GM08714 (cell line): ENCODE results near the gene PCDHGA1.
"Not testable (repeated sequence)": the region's sequence is repeated elsewhere in the genome, so short reads cannot be mapped to it uniquely, and the experiment has no call there.

Experiments used
- H3K4me3 ChIP-seq: fragments of 200-500 bp; sonication (Bioruptor generic); 2 replicates; pipeline ENCODE4 v1.5.1; 2014; ENCODE audit warnings: mild to moderate bottlenecking, low read length, inconsistent platforms
- ZNF274 ChIP-seq: IDR thresholded peaks from 2 replicates; pipeline ENCODE4 v1.6.1; 2012; ENCODE audit warnings: mild to moderate bottlenecking, low read depth, low read length

Gene PCDHGA1

GRCh38 chr5:141359790-141360426, 29.6 kb downstream of the PCDHGA1 start, which contains the start of gene PCDHGB2:
PCDHGB2 (plus strand) TSS chr5:141359994; CDS start chr5:141360136, 142 bp downstream.
- peak within 1 kb of the TSS; percentile 43; the same call in 1 of the 2 replicates for H3K4me3 ChIP-seq

GRCh38 chr5:141360685-141361084, 30.4 kb downstream of the PCDHGA1 start:
- TF ChIP-seq ZNF274, result no peak
- no peak overlapping the region; the same call in 1 of the 2 replicates for H3K4me3 ChIP-seq

More at GRCh38 chr5:141359790-141360426, 29.6 kb downstream of the PCDHGA1 start, which contains the start of gene PCDHGB2:
- no peak for TF ChIP-seq ZNF274

- TF ChIP-seq ZNF274, result no peak
- no peak overlapping the region for H3K4me3 ChIP-seq
Measured at GRCh38 chr5:141362719-141363118, 32.4 kb downstream of the PCDHGA1 start.

GRCh38 chr5:141363952-141364660, 33.8 kb downstream of the PCDHGA1 start, which contains the start of gene PCDHGA5:
PCDHGA5 (plus strand) TSS chr5:141364162; CDS start chr5:141364331, 169 bp downstream.
- no peak within 1 kb of the TSS for H3K4me3 ChIP-seq
- no peak for TF ChIP-seq ZNF274

GRCh38 chr5:141366016-141366896, 35.9 kb downstream of the PCDHGA1 start:
- TF ChIP-seq ZNF274, result no peak
- H3K4me3 ChIP-seq, result no peak overlapping the region

GRCh38 chr5:141369994-141370848, 39.9 kb downstream of the PCDHGA1 start, which contains the start of gene PCDHGB3:
PCDHGB3 (plus strand) TSS chr5:141370242; CDS start chr5:141370395, 153 bp downstream.
- TF ChIP-seq ZNF274, result no peak
- H3K4me3 ChIP-seq, result peak within 1 kb of the TSS; percentile 43; the same call in 1 of the 2 replicates

- TF ChIP-seq ZNF274, result no peak
- H3K4me3 ChIP-seq, result no peak overlapping the region
Measured at GRCh38 chr5:141371572-141372475, 41.5 kb downstream of the PCDHGA1 start.

GRCh38 chr5:141373673-141374317, 43.5 kb downstream of the PCDHGA1 start, which contains the start of gene PCDHGA6:
PCDHGA6 (plus strand) TSS chr5:141373891; CDS start chr5:141374084, 193 bp downstream.
- peak within 1 kb of the TSS; percentile 60; the same call in 1 of the 2 replicates for H3K4me3 ChIP-seq
- no peak for TF ChIP-seq ZNF274

- TF ChIP-seq ZNF274, result no peak
- H3K4me3 ChIP-seq, result no peak overlapping the region
Measured at GRCh38 chr5:141374627-141375026, 44.3 kb downstream of the PCDHGA1 start.

GRCh38 chr5:141375444-141376155, 45.3 kb downstream of the PCDHGA1 start:
- H3K4me3 ChIP-seq, result not testable (repeated sequence)

- no peak for TF ChIP-seq ZNF274
- H3K4me3 ChIP-seq, result peak within 1 kb of the TSS; percentile 30; the same call in 1 of the 2 replicates
Measured at GRCh38 chr5:141382469-141383294, 52.4 kb downstream of the PCDHGA1 start, which contains the start of gene PCDHGA7. PCDHGA7 (plus strand) TSS chr5:141382742; CDS start chr5:141382900, 158 bp downstream.
